Left lung (tissue), 10 donors: Measurements from ENCODE around the gene RAI1. TPM values are rescaled to one million over a fixed set of nuclear protein-coding genes. Genes with fewer than 3 reads are reported as not detected.

ENCODE experiments used
- ATAC-seq: fragments of 200-7000 bp; cut with Tn5 transposase; one replicate; pipeline ENCODE4 v1.9.1; 2020; ENCODE audit warnings: moderate library complexity
- DNase-seq, 4 donors: peaks; one replicate each; pipeline ENCODE4 v3.0.0-alpha.2; 2013 to 2020
- H3K27ac ChIP-seq, 2 donors: fragments of 200-600 bp; sonication (generic) in 1 of 2; one replicate each; pipeline versions ENCODE4 v1.5.0 to v1.8.0; 2020 to 2021
- H3K27me3 ChIP-seq, 2 donors: fragments of 200-600 bp; sonication (generic) in 1 of 2; one replicate each; pipeline versions ENCODE4 v1.5.0 to v1.8.0; 2020 to 2021
- H3K36me3 ChIP-seq, 2 donors: fragments of 200-600 bp; sonication (generic) in 1 of 2; one replicate each; pipeline versions ENCODE4 v1.5.0 to v1.8.0; 2020 to 2021
- H3K4me1 ChIP-seq, 2 donors: fragments of 200-600 bp; one replicate each; pipeline ENCODE4 v1.8.0; 2021
- H3K4me3 ChIP-seq, 2 donors: fragments of 200-600 bp; sonication (generic) in 1 of 2; one replicate each; pipeline versions ENCODE4 v1.5.0 to v1.8.0; 2020 to 2021; ENCODE audit warnings: mild to moderate bottlenecking in 1 of 2
- H3K9me3 ChIP-seq, 2 donors: fragments of 200-600 bp; sonication (generic) in 1 of 2; one replicate each; pipeline versions ENCODE4 v1.5.0 to v1.8.0; 2020 to 2021
- CTCF ChIP-seq, 2 donors: fragments of 200-600 bp; sonication (generic) in 1 of 2; IDR thresholded peaks; one replicate each; pipeline versions ENCODE4 v1.5.0 to v1.8.0; 2021; ENCODE audit warnings: antibody characterized with exemption in 2 of 2
- intact Hi-C, 2 donors: fragments of 100-400 bp; cut with DNase I; formaldehyde crosslinking; loops; one replicate each; pipeline versions ENCODE4 v1.11.2 to v1.14.2; 2022
- polyA plus RNA-seq, 6 donors: library from polyadenylated mRNA; unstranded; fragments of 120-200 nt; gene quantifications; one replicate each; pipeline ENCODE4 v1.2.1, GENCODE V29; 2013; ENCODE audit not compliant: insufficient read length in 6 of 6
- total RNA-seq, 2 donors: library from RNA; stranded (reverse); fragmentation: NEBNext Ultra II Directional; extraction: Animal tissue kit (Norgen Biotek cat#: 25700); gene quantifications; one replicate each; pipeline ENCODE4 v1.2.1, GENCODE V29; 2021
- donor health status: DM: no; HTN: yes; CAD: no.
- donor health status: DM: no; HTN: no; CAD: no.

RAI1 gene
- total and polyA plus RNA-seq, 8 donors, result 28.8 to 43.8 (median 34.7) TPM

DNA sequence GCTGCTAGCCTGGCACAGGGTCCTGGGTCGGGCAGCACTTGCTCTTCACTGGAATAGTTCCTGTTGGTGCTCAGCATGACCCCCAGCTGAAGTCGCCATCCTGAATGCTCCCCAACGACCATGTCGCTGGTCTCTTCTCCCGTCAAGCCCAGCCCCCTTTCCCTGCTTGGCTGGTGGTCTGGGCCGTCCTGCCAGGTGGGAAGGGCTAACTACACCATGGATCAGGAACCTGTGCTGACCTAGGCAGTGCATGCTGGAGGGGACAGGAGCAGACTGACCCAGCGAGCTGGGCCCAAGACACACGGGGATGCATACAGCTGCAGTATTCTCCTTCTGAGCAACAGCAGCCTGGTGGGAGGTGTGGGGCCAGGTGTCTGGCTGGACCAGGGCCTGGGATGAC, 164.7 kb downstream of the RAI1 start:
- Histone ChIP-seq H3K36me3 (peaks cover 0 to 13% of the 10 kb centered on the region in 2 donors), H3K9me3 (no peaks in the 10 kb centered on the region), H3K4me3 (no peak overlapping the region), H3K27me3 (no peaks in the 10 kb centered on the region), H3K4me1 (peaks cover 32 to 60% of the 10 kb centered on the region in 2 donors), H3K27ac (no peak overlapping the region)
- ATAC-seq, result no peak
- intact Hi-C loops, result no loop called here
- TF ChIP-seq CTCF (IDR thresholded peaks at IDR 0.05), result no peak
- DNase-seq, result no peak

- intact Hi-C loops, result no loop called here
- Histone ChIP-seq H3K27ac (no peak overlapping the region), H3K36me3 (peaks cover 0 to 13% of the 10 kb centered on the region in 2 donors), H3K27me3 (no peaks in the 10 kb centered on the region), H3K9me3 (no peaks in the 10 kb centered on the region), H3K4me1 (peaks cover 31 to 58% of the 10 kb centered on the region in 2 donors), H3K4me3 (no peak overlapping the region)
- DNase-seq, result no peak
- ATAC-seq, result no peak
- TF ChIP-seq CTCF (IDR thresholded peaks at IDR 0.05), result no peak
These were observed 165.4 kb downstream of the RAI1 start for GRCh38 chr17:17846645-17847044.

GRCh38 chr17:17847118-17847689, 165.9 kb downstream of the RAI1 start:
- Histone ChIP-seq H3K9me3 (no peaks in the 10 kb centered on the region), H3K27me3 (no peaks in the 10 kb centered on the region), H3K4me1 (peaks cover 28 to 56% of the 10 kb centered on the region in 2 donors), H3K27ac (no peak overlapping the region), H3K36me3 (peaks cover 0 to 13% of the 10 kb centered on the region in 2 donors), H3K4me3 (no peak overlapping the region)
- ATAC-seq (no peak), DNase-seq (no peak)
- no peak for TF ChIP-seq CTCF (IDR thresholded peaks at IDR 0.05)
- intact Hi-C loops, result no loop called here

DNA sequence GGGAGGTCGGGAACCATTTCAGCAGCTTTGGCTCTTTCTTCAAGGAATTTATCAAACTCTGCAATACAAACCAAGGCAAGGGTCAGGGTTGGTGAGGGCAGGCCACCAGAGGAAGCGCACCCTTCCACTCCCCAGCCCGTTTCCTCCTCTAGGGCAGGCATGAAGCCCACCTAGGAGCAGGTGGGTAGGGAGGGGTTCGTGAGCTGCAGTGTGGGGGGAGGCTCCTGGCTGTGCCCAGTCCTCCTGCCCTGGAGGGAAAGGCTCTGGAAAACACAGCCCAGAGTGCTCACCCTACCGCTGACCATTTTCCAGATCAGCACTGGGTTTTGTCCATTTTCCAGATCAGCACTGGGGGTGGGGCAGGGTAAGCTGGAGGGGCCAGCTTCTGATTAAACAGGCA, 166.5 kb downstream of the RAI1 start:
- Histone ChIP-seq H3K27me3 (no peaks in the 10 kb centered on the region), H3K36me3 (peaks cover 0 to 13% of the 10 kb centered on the region in 2 donors), H3K4me1 (peaks cover 26 to 56% of the 10 kb centered on the region in 2 donors), H3K4me3 (no peak overlapping the region), H3K9me3 (no peaks in the 10 kb centered on the region), H3K27ac (peak overlapping the region; percentile 83 to 84)
- intact Hi-C loops, result no loop called here
- DNase-seq, result no peak
- no peak for ATAC-seq
- TF ChIP-seq CTCF (IDR thresholded peaks at IDR 0.05), result no peak

- ATAC-seq (peak; percentile 11), DNase-seq (no peak)
- no peaks in the 10 kb centered on the region for H3K9me3 ChIP-seq
- intact Hi-C loops, result no loop called here
- H3K4me3 ChIP-seq, result no peak overlapping the region
- TF ChIP-seq CTCF (IDR thresholded peaks at IDR 0.05), result no peak
- H3K27me3 ChIP-seq, result no peaks in the 10 kb centered on the region
- peak overlapping the region; percentile 83 to 84 for H3K27ac ChIP-seq
- H3K36me3 ChIP-seq, result peaks cover 0 to 13% of the 10 kb centered on the region in 2 donors
- peaks cover 26 to 48% of the 10 kb centered on the region in 2 donors for H3K4me1 ChIP-seq
These were observed 167.2 kb downstream of the RAI1 start for GRCh38 chr17:17848311-17849082.
